AG08396 (cell line): Measurements from ENCODE around the gene GALNT1.

Experiments
- DNase-seq: peaks from one replicate; pipeline ENCODE4 v3.0.0; 2012; ENCODE audit warnings: low spot score, mixed read lengths

The GALNT1 gene

GRCh38 chr18:35717182-35717581, 135.6 kb downstream of the GALNT1 start:
- no peak for DNase-seq

DNA sequence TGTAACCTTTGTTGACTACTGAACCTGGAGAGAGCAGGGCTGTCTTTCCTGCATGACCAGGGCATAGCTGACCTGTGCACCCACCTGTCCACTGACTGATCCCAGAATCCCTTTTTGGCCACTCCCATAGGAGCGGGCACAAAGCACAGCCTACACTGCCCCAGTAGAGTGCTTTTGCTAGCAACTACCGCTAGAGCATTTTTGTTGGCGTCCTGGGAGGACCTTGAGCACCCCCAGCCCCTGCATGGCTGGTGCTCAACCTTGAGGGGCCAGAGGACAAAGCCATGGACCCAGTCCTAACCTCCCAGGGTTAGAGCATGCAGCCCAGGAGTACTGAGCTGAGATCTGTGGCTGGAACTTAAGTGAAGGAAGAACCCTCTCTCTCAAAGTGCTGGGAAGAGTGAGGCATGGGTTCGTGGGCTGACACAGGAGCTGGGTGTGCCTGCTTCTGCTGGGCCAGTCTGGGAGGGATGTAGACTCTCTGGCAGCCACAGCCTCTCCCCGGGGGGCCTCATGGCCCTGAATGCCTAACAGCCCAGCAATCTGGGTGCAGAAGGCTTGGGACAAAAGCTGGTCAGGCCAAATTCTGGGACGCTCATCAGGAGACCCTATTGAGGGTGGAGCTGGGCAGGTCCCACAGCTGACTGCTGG, 140.0 kb downstream of the GALNT1 start:
- no peak for DNase-seq

- no peak for DNase-seq
Observed at GRCh38 chr18:35728676-35729075, 147.1 kb downstream of the GALNT1 start.

GRCh38 chr18:35729991-35730668, 148.6 kb downstream of the GALNT1 start:
- no peak for DNase-seq

GRCh38 chr18:35730691-35731370, 149.3 kb downstream of the GALNT1 start:
- DNase-seq = no peak

- no peak for DNase-seq
Observed at GRCh38 chr18:35731701-35732100, 150.2 kb downstream of the GALNT1 start.

- no peak for DNase-seq
Observed at GRCh38 chr18:35732162-35732561, 150.6 kb downstream of the GALNT1 start.

GRCh38 chr18:35732636-35733035, 151.1 kb downstream of the GALNT1 start:
- DNase-seq = peak; percentile 17

GRCh38 chr18:35733408-35733807, 151.9 kb downstream of the GALNT1 start:
- DNase-seq = no peak

GRCh38 chr18:35736696-35737095, 155.2 kb downstream of the GALNT1 start:
- DNase-seq = no peak

- DNase-seq = no peak
Observed at GRCh38 chr18:35739778-35740177, 158.2 kb downstream of the GALNT1 start.

GRCh38 chr18:35740656-35741055, 159.1 kb downstream of the GALNT1 start:
- no peak for DNase-seq

DNA sequence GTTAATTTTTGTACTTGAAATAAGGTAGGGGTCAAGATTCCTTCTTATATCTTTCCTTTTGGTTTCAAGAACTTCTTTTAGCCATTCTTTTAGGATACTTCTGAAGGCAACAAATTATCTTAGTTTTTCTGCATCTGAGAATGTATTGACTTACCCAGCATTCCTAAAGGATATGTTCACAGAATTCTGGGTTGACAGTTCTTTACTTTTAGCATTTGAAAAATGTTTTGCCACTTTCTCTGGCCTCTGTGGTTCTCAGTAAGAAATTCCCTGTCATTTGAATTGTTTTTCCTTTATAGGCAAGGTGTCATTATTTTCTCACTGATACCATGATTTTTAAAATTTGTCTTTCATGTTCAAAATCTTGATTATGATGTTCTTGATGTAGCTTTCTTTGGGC, 162.4 kb downstream of the GALNT1 start:
- no peak for DNase-seq

GRCh38 chr18:35745814-35746213, 164.3 kb downstream of the GALNT1 start:
- DNase-seq = no peak

GRCh38 chr18:35746826-35747339, 165.3 kb downstream of the GALNT1 start:
- DNase-seq = no peak

DNA sequence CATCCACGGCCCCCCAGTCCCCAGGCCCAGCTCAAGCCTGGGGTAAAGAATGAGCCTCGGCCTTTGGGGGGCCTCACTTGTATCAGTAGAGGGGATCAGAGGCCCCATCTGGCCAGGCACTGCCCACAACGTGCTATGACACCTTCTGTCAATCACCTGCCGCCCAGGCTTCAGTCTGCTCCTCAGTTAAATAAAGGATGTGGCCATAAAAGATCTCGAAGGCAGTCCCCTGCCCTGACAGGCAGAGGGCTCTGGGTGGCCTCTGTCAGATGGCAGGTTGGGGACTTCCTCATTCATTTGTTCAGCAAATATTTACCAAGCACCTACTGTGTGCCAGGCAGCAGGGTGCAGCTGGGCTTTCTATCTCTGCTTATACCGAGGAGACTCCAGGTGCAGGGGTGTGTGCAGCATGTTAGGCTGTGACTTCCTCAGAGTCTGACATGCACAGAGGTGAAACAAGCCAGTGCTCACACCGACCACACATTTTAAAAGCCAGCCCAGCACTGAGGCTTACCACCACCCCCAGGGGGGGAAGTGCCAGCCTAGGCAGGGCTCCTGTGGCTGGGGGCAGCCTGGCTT, 166.4 kb downstream of the GALNT1 start:
- no peak for DNase-seq

GRCh38 chr18:35749701-35750100, 168.2 kb downstream of the GALNT1 start:
- no peak for DNase-seq

- DNase-seq = no peak
Observed at GRCh38 chr18:35750929-35751328, 169.4 kb downstream of the GALNT1 start.

DNA sequence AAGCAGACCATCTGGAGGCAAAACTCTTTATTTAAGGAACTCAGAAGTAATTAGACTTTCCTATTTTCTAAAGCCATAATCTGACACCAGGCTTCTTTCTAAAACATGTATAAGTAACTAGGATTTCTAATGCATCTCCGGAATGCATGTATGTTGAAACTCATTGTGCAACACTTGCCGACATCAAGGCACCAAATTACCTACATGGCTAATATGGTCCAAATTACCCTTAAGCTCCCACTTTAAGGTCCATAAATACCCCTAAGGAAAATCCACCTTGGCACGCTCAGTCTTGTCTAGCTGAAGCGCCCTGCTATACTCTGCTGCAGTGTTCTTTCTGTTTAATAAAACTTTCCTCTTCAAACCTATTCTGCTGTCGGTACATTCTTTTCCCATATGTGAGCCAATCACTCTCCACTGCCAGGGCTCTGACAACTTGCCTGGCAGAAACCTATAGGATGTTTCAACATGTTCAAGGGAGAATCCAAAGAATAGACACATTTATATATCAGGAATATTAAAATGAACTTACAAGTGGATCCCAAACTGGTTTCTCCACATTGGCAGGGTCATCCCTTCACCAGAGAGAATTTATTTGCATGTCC, 171.9 kb downstream of the GALNT1 start:
- no peak for DNase-seq

- no peak for DNase-seq
Observed at GRCh38 chr18:35754464-35754863, 172.9 kb downstream of the GALNT1 start.

- DNase-seq = no peak
Observed at GRCh38 chr18:35755369-35755768, 173.8 kb downstream of the GALNT1 start.

DNA sequence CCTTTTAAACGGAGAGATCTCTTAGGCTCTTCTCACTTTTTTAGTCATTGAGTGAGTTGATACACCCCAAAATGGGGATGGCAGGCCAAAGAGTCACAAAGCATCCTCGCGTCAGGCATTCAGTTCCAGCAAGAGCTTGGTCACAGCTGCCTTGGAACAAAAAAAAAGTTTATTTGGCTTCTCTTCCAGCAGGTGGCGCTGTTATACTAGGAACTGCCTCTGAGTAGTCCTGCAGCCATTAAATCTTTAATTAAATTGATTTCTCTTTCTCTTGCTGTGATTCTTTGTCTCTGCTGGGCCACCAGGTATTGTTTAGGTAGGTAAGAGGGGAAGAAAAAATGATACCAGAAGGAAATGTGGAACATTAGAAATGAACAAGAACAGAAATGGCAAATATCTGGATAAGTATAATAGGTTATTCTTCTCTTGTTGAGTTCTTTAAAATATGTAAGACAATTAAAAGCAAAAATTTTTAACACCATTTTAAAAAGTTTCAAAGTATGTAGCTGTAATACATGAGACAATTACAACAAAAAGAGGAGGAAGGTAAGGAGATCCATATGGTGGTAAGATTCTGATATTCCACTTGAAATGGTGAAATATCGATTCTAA, 175.1 kb downstream of the GALNT1 start:
- peak; percentile 72 for DNase-seq
